GM12873 (cell line): ENCODE results near the gene IPCEF1.

Source experiments
- CTCF ChIP-seq: IDR thresholded peaks from 2 replicates; pipeline ENCODE4 v1.5.1; 2012; ENCODE audit warnings: low read depth, mild to moderate bottlenecking, moderate library complexity, low read length, control low read depth; ENCODE audit not compliant: insufficient read depth; ENCODE audit errors: missing control alignments

IPCEF1 gene

DNA sequence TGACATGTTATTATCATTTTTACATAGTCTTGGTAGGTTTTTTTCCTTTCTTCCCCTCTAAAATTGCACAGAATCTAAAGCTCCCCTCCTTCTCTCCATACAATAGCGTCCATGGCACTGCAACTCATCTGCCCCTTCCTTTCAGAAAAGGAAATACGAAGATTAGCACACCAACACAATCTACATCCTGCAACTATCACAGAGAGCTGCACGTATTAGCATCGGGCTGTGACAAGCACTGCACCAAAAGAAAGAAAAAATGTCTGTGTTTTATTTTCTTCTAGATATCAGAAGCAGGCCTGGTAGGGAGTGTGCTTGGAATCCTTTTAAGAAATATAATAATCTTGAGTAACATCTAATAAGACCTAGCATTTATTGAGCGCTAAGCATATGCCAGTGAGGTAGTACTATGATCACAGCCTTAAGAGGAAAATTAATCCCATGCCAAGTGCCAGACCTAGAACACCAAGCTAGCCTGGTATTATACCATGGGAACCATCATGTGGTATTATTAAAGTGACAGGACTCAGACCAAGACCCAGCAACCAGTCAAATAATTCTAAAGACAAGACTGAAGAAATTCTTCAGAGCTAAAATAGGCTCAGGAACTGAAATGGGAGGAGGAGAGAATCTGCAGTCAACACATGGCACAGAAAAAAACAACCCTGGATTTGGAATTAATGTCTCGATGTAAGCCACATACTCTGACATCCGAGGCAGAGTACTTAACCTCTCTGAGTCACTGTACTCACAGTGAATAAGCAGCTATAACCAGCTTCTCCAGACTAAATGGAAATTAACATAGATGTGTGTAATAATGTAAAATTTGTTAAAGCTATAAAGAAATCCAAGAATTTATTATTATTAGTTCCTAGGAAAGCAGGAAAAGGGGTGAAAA is 124.3 kb downstream of the IPCEF1 start:
- no peak for TF ChIP-seq CTCF

DNA sequence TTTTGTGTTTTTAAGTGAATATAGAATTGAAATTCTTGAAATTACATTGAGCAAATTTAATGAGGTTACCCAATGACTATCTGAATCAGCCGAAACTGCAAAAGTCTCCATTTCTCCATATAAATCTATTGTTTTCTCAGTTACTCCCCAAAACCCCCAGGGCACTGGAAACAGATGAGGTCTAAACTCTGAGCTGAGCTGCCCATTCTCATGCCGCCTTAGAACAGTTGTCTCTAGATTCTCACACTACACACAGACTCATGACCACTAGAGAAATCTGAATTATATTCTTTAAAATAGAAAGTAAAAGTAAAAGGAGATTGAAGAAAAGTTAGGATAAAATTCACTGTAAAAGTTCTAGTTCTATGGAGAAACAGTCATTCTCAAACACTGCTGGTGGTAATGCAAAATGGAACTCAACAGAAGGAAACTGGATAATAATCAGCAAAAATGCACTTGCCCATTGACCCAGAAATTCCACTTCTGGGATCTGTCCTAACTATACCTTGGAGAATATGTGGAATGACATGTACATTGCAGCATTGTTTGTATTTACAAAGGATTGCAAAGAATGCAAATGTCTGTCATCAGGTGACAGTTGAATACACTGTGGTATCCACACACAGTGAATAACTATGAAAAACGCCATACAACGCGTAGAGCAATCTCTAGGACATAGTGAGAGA is 125.5 kb downstream of the IPCEF1 start:
- no peak for TF ChIP-seq CTCF

GRCh38 chr6:154230393-154230792 is 126.2 kb downstream of the IPCEF1 start:
- TF ChIP-seq CTCF, result no peak

DNA sequence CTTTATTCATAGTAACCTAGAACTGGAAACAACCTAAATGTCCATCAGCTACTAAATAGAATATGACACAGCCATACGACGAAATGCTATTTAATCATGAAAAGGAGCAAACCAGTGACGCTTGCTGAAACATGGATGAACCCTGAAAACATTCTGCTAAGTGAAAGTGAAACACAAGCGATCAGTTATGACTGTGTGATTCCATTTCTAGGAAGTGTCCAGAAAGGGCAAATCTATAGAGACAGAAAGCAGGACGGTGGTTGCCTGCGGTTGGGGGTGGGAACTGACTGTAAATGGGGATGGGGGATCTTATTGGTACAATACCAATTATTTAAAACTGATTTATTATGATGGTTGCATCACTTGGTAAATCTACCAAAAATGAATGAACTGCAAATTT is 126.8 kb downstream of the IPCEF1 start:
- TF ChIP-seq CTCF, result no peak

- no peak for TF ChIP-seq CTCF
These were observed 128.1 kb downstream of the IPCEF1 start for GRCh38 chr6:154228521-154228905.

DNA sequence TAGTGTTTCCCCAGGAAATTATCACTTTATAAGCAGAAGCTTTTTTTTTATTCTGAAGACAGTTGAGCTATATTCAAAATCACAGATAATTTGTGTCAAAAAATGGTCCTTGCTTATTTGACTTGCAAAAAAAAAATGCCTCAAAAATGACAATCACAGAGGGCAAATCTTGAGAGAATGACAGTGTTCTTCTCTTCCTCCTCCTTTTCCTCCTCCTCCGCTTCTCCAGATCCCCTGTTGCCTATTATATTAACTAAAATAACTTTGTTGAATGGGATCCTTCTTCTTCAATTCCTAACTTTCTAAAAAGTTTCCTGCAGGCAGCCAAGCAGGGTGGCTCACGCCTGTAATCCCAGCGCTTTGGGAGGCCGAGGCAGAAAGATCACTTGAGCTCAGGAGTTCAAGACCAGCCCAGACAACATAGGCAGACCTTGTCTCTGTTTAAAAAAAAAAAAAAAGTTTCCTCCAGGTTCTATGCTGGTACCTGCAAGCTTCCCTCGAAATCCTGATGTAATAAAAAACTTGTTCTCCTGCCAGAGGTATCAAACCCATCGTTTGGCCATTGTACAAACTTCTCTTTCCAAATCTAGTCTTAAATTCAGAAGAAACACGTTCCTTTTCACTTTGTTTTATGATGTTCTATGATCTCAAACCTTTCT is 128.6 kb downstream of the IPCEF1 start:
- TF ChIP-seq CTCF, result no peak

DNA sequence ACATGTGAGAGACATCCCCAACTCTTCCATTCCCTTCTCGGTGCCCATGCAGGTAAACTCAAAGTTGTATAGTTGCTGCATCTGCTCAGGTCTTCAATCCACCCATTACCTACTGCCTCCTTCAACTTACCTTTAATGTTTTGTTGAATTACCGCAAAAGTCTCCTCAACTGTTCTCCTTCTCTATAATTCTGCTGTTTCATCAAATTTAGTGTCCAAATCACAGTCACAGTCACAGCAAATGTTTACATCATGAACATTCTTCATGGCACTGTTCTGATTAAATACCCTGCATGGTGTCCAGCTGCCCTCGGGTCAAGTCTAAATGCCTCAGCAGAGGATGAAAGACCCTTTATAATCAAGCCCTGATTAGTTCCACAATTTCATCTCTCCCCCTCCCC is 130.1 kb downstream of the IPCEF1 start:
- no peak for TF ChIP-seq CTCF
